Upper lobe of left lung (tissue), 6 donors: Measurements from ENCODE around the gene ARHGEF10L. TPM values are rescaled to one million over a fixed set of nuclear protein-coding genes. Genes with fewer than 3 reads are reported as not detected.

Experiments
- ATAC-seq, 2 donors: fragments of 200-7000 bp; cut with Tn5 transposase; one replicate each; pipeline ENCODE4 v1.9.1; 2022; ENCODE audit warnings: mild to moderate bottlenecking in 2 of 2, moderate library complexity in 2 of 2; ENCODE audit not compliant: low FRiP score in 2 of 2
- DNase-seq, 2 donors: peaks; one replicate each; pipeline ENCODE4 v3.0.0-alpha.2; 2019 to 2020
- H3K27ac ChIP-seq, 4 donors: fragments of 200-600 bp; sonication (generic); one replicate each; pipeline ENCODE4 v1.5.1; 2016 to 2019
- H3K27me3 ChIP-seq, 4 donors: fragments of 200-600 bp; sonication (generic); one replicate each; pipeline ENCODE4 v1.5.1; 2017 to 2019
- H3K36me3 ChIP-seq, 4 donors: fragments of 200-600 bp; sonication (generic); one replicate each; pipeline ENCODE4 v1.5.1; 2016 to 2019
- H3K4me1 ChIP-seq, 4 donors: fragments of 200-600 bp; sonication (generic); one replicate each; pipeline ENCODE4 v1.5.1; 2018 to 2019
- H3K4me3 ChIP-seq, 4 donors: fragments of 200-600 bp; sonication (generic); one replicate each; pipeline ENCODE4 v1.5.1; 2017 to 2019; ENCODE audit warnings: mild to moderate bottlenecking in 2 of 4, moderate library complexity in 1 of 4
- H3K9me3 ChIP-seq, 4 donors: fragments of 200-600 bp; sonication (generic); one replicate each; pipeline ENCODE4 v1.5.1; 2018 to 2019
- CTCF ChIP-seq, 6 experiments: fragments of 450-650 bp in 4 of 6; fragments of 200-600 bp in 2 of 6; sonication (generic) in 2 of 6; IDR thresholded peaks; one replicate each; pipeline ENCODE4 v1.5.1; 2016 to 2019; ENCODE audit warnings: antibody characterized with exemption in 6 of 6
- EP300 ChIP-seq, 4 donors: sonication (generic); formaldehyde crosslinking; IDR thresholded peaks; one replicate each; pipeline ENCODE4 v1.5.1; 2017; ENCODE audit warnings: antibody characterized with exemption in 4 of 4, control low read depth in 2 of 4
- POLR2A ChIP-seq, 4 donors: fragments of 450-650 bp; IDR thresholded peaks; one replicate each; pipeline ENCODE4 v1.5.1; 2016 to 2017; ENCODE audit warnings: antibody characterized with exemption in 4 of 4, mild to moderate bottlenecking in 2 of 4
- POLR2AphosphoS5 ChIP-seq, 2 donors: sonication (generic); formaldehyde crosslinking; IDR thresholded peaks; one replicate each; pipeline ENCODE4 v1.5.1; 2017; ENCODE audit warnings: antibody characterized with exemption in 2 of 2
- WGBS, 2 donors: methylation state at CpG; one replicate each; pipeline ENCODE4 v1.1.5; 2017 to 2018; 5-methylcytosine and 5-hydroxymethylcytosine counted together
- total RNA-seq, 6 donors: library from RNA; depleted of rRNA in 4 of 6; stranded (reverse); fragments of >200 nt in 4 of 6; gene quantifications; one replicate each; pipeline versions ENCODE4 v1.1.0 to v1.2.1, GENCODE V29; 2016 to 2021
- donor health status: DM: no; HTN: no; CAD: no; lungs with moderate emphysema.
- donor health status: DM: no; HTN: yes; CAD: no; lungs with severe emphysema.

Gene ARHGEF10L
- total RNA-seq, 6 donors from 2014 or later: 17.6 to 172 (median 50.0) TPM

GRCh38 chr1:17615157-17615556, 75.7 kb downstream of the ARHGEF10L start:
- Histone ChIP-seq H3K4me1 (peaks cover 0 to 5% (median 1%) of the 10 kb centered on the region in 4 donors), H3K9me3 (no peaks in the 10 kb centered on the region), H3K36me3 (no peaks in the 10 kb centered on the region), H3K4me3 (no peak overlapping the region), H3K27ac (peak overlapping the region in 1 of 4 donors; percentile 26), H3K27me3 (no peaks in the 10 kb centered on the region)
- 83 to 85% methylated on average over 11 of the region's 11 CpGs for WGBS, 2 donors
- peak in 1 of 2 donors; percentile 39 for ATAC-seq
- TF ChIP-seq EP300 (IDR thresholded peaks at IDR 0.05) (no peak), POLR2A (IDR thresholded peaks at IDR 0.05) (no peak), CTCF (IDR thresholded peaks at IDR 0.05) (no peak), POLR2AphosphoS5 (IDR thresholded peaks at IDR 0.05) (no peak)
- DNase-seq: no peak

GRCh38 chr1:17615959-17616358, 76.5 kb downstream of the ARHGEF10L start:
- H3K36me3 ChIP-seq: no peaks in the 10 kb centered on the region
- H3K4me3 ChIP-seq: no peak overlapping the region
- ATAC-seq (no peak), DNase-seq (no peak)
- TF ChIP-seq POLR2AphosphoS5 (IDR thresholded peaks at IDR 0.05) (no peak), POLR2A (IDR thresholded peaks at IDR 0.05) (no peak), CTCF (IDR thresholded peaks at IDR 0.05) (no peak), EP300 (IDR thresholded peaks at IDR 0.05) (no peak)
- H3K9me3 ChIP-seq: no peaks in the 10 kb centered on the region
- no peak overlapping the region for H3K27ac ChIP-seq
- H3K27me3 ChIP-seq: no peaks in the 10 kb centered on the region
- 89 to 100% methylated on average over 5 to 17 of the region's 17 CpGs for WGBS, 2 donors
- H3K4me1 ChIP-seq: peaks cover 0 to 5% (median 1%) of the 10 kb centered on the region in 4 donors

GRCh38 chr1:17616731-17617279, 77.3 kb downstream of the ARHGEF10L start:
- DNase-seq (no peak), ATAC-seq (no peak)
- H3K27me3 ChIP-seq: no peaks in the 10 kb centered on the region
- no peak overlapping the region for H3K27ac ChIP-seq
- 94 to 96% methylated on average over 12 of the region's 12 CpGs for WGBS, 2 donors
- peaks cover 0 to 3% (median 0%) of the 10 kb centered on the region in 4 donors for H3K36me3 ChIP-seq
- peaks cover 0 to 5% (median 1%) of the 10 kb centered on the region in 4 donors for H3K4me1 ChIP-seq
- no peak overlapping the region for H3K4me3 ChIP-seq
- no peak for TF ChIP-seq CTCF (IDR thresholded peaks at IDR 0.05)
- TF ChIP-seq EP300 (IDR thresholded peaks at IDR 0.05): no peak
- no peak for TF ChIP-seq POLR2AphosphoS5 (IDR thresholded peaks at IDR 0.05)
- no peak for TF ChIP-seq POLR2A (IDR thresholded peaks at IDR 0.05)
- no peaks in the 10 kb centered on the region for H3K9me3 ChIP-seq

- ATAC-seq (peak in 1 of 2 donors; percentile 71), DNase-seq (no peak)
- Histone ChIP-seq H3K27me3 (no peaks in the 10 kb centered on the region), H3K27ac (peak overlapping the region; percentile 10 to 65 (median 49)), H3K9me3 (no peaks in the 10 kb centered on the region), H3K4me1 (peaks cover 0 to 5% (median 1%) of the 10 kb centered on the region in 4 donors), H3K36me3 (peaks cover 0 to 13% (median 5%) of the 10 kb centered on the region in 4 donors), H3K4me3 (peak overlapping the region in 3 of 4 donors; percentile 22 to 43 (median 33))
- 68 to 69% methylated on average over 18 to 23 of the region's 27 CpGs for WGBS, 2 donors
- TF ChIP-seq POLR2AphosphoS5 (IDR thresholded peaks at IDR 0.05): no peak
- peak in 2 of 4 donors; percentile 21 to 74 for TF ChIP-seq POLR2A (IDR thresholded peaks at IDR 0.05)
These were observed 78.5 kb downstream of the ARHGEF10L start for GRCh38 chr1:17617787-17618557.

GRCh38 chr1:17618558-17619247, 79.2 kb downstream of the ARHGEF10L start:
- DNase-seq: no peak

More at GRCh38 chr1:17618558-17619247, 79.2 kb downstream of the ARHGEF10L start:
- TF ChIP-seq CTCF (IDR thresholded peaks at IDR 0.05) (no peak), POLR2A (IDR thresholded peaks at IDR 0.05) (peak in 1 of 4 donors; percentile 3)
- peak in 1 of 2 donors; percentile 25 for ATAC-seq
- Histone ChIP-seq H3K4me3 (peak overlapping the region in 3 of 4 donors; percentile 22 to 43 (median 33)), H3K36me3 (peaks cover 0 to 20% (median 10%) of the 10 kb centered on the region in 4 donors), H3K9me3 (no peaks in the 10 kb centered on the region), H3K27me3 (no peaks in the 10 kb centered on the region), H3K4me1 (peaks cover 0 to 5% (median 1%) of the 10 kb centered on the region in 4 donors), H3K27ac (peak overlapping the region; percentile 10 to 65 (median 49))
- 62 to 76% methylated on average over 13 to 17 of the region's 19 CpGs for WGBS, 2 donors
